HG03521 (cell line): ENCODE data around the gene NEK4.
A peak's percentile ranks its signal among the peaks of the same experiment; 100 is the strongest.
"Not testable (repeated sequence)": the region's sequence is repeated elsewhere in the genome, so short reads cannot be mapped to it uniquely, and the experiment has no call there.

Experiments
- ATAC-seq: cut with Tn5 transposase; IDR thresholded peaks from one replicate; pipeline ENCODE4 v1.9.1; 2021; ENCODE audit warnings: mild to moderate bottlenecking, moderate library complexity; ENCODE audit not compliant: unreplicated experiment

The NEK4 gene

DNA sequence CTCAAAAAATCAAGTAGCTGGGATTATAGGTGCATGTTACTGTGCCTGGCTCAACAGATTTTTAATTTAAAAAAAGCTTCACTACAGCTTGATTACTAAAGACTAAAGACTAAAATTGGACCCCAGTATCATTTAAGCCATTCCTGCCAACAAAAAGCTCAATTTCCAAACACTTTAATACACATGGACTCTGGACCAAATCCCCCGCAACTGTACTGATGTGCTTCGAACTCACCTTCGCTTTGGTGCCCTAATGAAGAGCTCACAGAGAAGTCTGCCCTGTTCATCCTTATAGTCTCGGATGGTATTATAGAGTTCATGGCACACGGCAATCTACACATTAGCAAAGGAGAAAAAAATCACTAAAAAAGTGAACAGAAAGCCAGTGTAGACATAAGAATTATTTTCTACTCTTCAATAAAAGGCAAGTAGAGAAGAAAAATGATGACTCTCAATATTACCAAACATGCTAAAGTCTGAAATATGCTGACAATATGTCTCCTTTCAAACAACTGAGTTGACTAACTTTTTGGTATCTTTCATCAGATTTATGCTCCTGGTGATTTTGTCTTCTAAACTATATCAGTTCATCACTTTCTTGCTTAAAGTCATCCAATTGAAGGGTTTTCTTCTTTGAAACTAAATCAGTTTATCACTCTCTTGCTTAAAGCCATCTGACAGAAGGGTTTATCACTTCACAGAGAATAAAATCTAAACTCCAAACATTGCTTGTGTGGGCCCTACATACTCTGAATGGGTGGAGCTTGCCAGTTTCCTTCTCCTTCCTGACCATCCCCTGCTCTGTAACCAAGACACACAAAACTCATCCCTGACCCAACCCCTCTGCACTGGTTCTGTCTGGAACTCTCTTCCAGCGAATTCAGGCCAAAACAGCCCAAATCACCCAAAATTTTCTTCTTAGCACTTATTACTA is 92.2 kb downstream of the NEK4 start:
- no peak for ATAC-seq

- ATAC-seq, result not testable (repeated sequence)
Measured at GRCh38 chr3:52676201-52676600, 94.5 kb downstream of the NEK4 start.

- ATAC-seq, result no peak
Measured at GRCh38 chr3:52671676-52672075, 99.1 kb downstream of the NEK4 start.

- ATAC-seq, result peak; percentile 71
Measured at GRCh38 chr3:52670621-52671521, 99.9 kb downstream of the NEK4 start.

- ATAC-seq, result no peak
Measured at GRCh38 chr3:52663098-52663497, 107.6 kb downstream of the NEK4 start.

DNA sequence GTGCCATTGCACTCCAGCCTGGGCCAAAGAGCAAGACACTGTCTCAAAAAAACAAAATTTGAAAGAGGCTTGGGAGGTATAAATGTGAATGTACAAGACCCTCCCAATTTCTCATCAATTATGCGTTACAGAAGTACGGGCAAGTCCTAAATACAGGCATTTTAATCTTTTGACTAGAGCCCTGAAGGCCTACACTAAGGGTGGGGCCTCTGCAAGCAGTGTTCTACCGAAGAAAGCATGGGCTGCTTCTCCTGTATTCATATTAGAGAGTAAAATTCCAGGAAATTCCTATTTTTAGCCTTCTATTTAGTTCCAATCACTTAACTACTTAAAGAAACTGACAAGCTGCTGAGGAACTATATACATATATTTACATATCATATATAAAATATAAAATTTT is 110.7 kb downstream of the NEK4 start:
- no peak for ATAC-seq
